Measurements from ENCODE around the gene CALU.

CALU gene

GRCh38 chr7:128788446-128789412 is 49.6 kb downstream of the CALU start:
- no peak for DNase-seq (ENCODE audit: low spot score)

- no peak for DNase-seq (ENCODE audit: low spot score)
These were observed 51.3 kb downstream of the CALU start for GRCh38 chr7:128790315-128791041.

GRCh38 chr7:128791121-128791971 is 52.2 kb downstream of the CALU start, which contains the start of gene CCDC136:
Gene CCDC136 (plus strand): TSS chr7:128791968. CDS start chr7:128792412, 444 bp downstream.
- peak; percentile 81 for DNase-seq (ENCODE audit: low spot score)

- peak; percentile 65 for DNase-seq (ENCODE audit: low spot score)
These were observed 52.8 kb downstream of the CALU start for GRCh38 chr7:128791972-128792327.

- no peak for DNase-seq (ENCODE audit: low spot score)
These were observed 53.5 kb downstream of the CALU start for GRCh38 chr7:128792471-128793180.

- DNase-seq (ENCODE audit: low spot score), result no peak
These were observed 54.0 kb downstream of the CALU start for GRCh38 chr7:128793181-128793547.

- DNase-seq (ENCODE audit: low spot score), result no peak
These were observed 54.9 kb downstream of the CALU start for GRCh38 chr7:128794020-128794419.

- DNase-seq (ENCODE audit: low spot score), result no peak
These were observed 55.3 kb downstream of the CALU start for GRCh38 chr7:128794436-128794835.

GRCh38 chr7:128795129-128795528 is 56.0 kb downstream of the CALU start:
- no peak for DNase-seq (ENCODE audit: low spot score)

GRCh38 chr7:128796327-128796726 is 57.2 kb downstream of the CALU start:
- DNase-seq (ENCODE audit: low spot score), result peak; percentile 53

- no peak for DNase-seq (ENCODE audit: low spot score)
These were observed 60.3 kb downstream of the CALU start for GRCh38 chr7:128799451-128799850.

- DNase-seq (ENCODE audit: low spot score), result no peak
These were observed 61.4 kb downstream of the CALU start for GRCh38 chr7:128800567-128800966.

GRCh38 chr7:128801003-128801402 is 61.8 kb downstream of the CALU start:
- no peak for DNase-seq (ENCODE audit: low spot score)

- no peak for DNase-seq (ENCODE audit: low spot score)
These were observed 62.7 kb downstream of the CALU start for GRCh38 chr7:128801667-128802418.

- DNase-seq (ENCODE audit: low spot score), result no peak
These were observed 65.3 kb downstream of the CALU start for GRCh38 chr7:128804484-128804883.

GRCh38 chr7:128805225-128805624 is 66.1 kb downstream of the CALU start:
- no peak for DNase-seq (ENCODE audit: low spot score)

GRCh38 chr7:128807191-128807590 is 68.0 kb downstream of the CALU start:
- no peak for DNase-seq (ENCODE audit: low spot score)

- DNase-seq (ENCODE audit: low spot score), result no peak
These were observed 70.2 kb downstream of the CALU start for GRCh38 chr7:128809363-128809762.

- DNase-seq (ENCODE audit: low spot score), result no peak
These were observed 71.3 kb downstream of the CALU start for GRCh38 chr7:128810473-128810872.

- no peak for DNase-seq (ENCODE audit: low spot score)
These were observed 71.8 kb downstream of the CALU start for GRCh38 chr7:128810997-128811396.
